Central memory CD8-positive, alpha-beta T cell (primary cell): ENCODE results near the gene LRRFIP1.

Source experiments
- ATAC-seq: fragments of 150-1000 bp; cut with Tn5 transposase; replicated peaks from 2 replicates; pipeline ENCODE4 v1.10.0; 2022; ENCODE audit warnings: mild to moderate bottlenecking, moderate FRiP score, moderate number of reproducible peaks; ENCODE audit not compliant: poor library complexity, severe bottlenecking; ENCODE audit errors: extremely low read depth
- DNase-seq, 2 donors: peaks; one replicate each; pipeline ENCODE4 v3.0.0; 2021; ENCODE audit warnings: low spot score in 2 of 2
- H3K27ac Mint-ChIP-seq: one replicate; pipeline ENCODE4 v1.8.0; 2022; ENCODE audit warnings: low read depth, mild to moderate bottlenecking, moderate library complexity, mixed read lengths
- H3K27me3 Mint-ChIP-seq: one replicate; pipeline ENCODE4 v1.8.0; 2022; ENCODE audit warnings: mixed read lengths
- H3K36me3 Mint-ChIP-seq: one replicate; pipeline ENCODE4 v1.8.0; 2022; ENCODE audit warnings: mild to moderate bottlenecking, moderate library complexity, mixed read lengths; ENCODE audit not compliant: insufficient read depth
- H3K4me1 Mint-ChIP-seq: one replicate; pipeline ENCODE4 v1.8.0; 2022; ENCODE audit warnings: mixed read lengths
- H3K4me3 Mint-ChIP-seq: one replicate; pipeline ENCODE4 v1.8.0; 2022; ENCODE audit warnings: mild to moderate bottlenecking, moderate library complexity, mixed read lengths
- H3K9me3 Mint-ChIP-seq: one replicate; pipeline ENCODE4 v1.8.0; 2022; ENCODE audit warnings: mixed read lengths

Gene LRRFIP1

GRCh38 chr2:237627441-237628246, at the start of gene LRRFIP1:
Gene LRRFIP1 (plus strand): TSS chr2:237627587. CDS start chr2:237627645, 58 bp downstream.
- peak within 1 kb of the TSS; percentile 70 for H3K4me3 Mint-ChIP-seq
- no peak for ATAC-seq
- H3K27me3 Mint-ChIP-seq = peaks cover 85% of the 10 kb centered on the region
- H3K9me3 Mint-ChIP-seq = no peaks in the 10 kb centered on the region
- no peak for DNase-seq
- no peak within 1 kb of the TSS for H3K27ac Mint-ChIP-seq
- no peaks in the 10 kb centered on the region for H3K36me3 Mint-ChIP-seq
- H3K4me1 Mint-ChIP-seq = no peaks in the 10 kb centered on the region

GRCh38 chr2:237577956-237578870, 49.2 kb upstream of the LRRFIP1 start:
- Mint-ChIP-seq H3K4me1 (no peaks in the 10 kb centered on the region), H3K9me3 (no peaks in the 10 kb centered on the region), H3K4me3 (no peak overlapping the region), H3K27me3 (peaks cover 23% of the 10 kb centered on the region), H3K27ac (no peak overlapping the region), H3K36me3 (no peaks in the 10 kb centered on the region)
- DNase-seq (no peak), ATAC-seq (no peak)

- ATAC-seq (no peak), DNase-seq (no peak)
- Mint-ChIP-seq H3K4me3 (no peak overlapping the region), H3K9me3 (no peaks in the 10 kb centered on the region), H3K27me3 (peaks cover 20% of the 10 kb centered on the region), H3K36me3 (no peaks in the 10 kb centered on the region), H3K27ac (no peak overlapping the region), H3K4me1 (no peaks in the 10 kb centered on the region)
Measured at GRCh38 chr2:237581326-237581725, 46.1 kb upstream of the LRRFIP1 start.

GRCh38 chr2:237581751-237582746, 45.3 kb upstream of the LRRFIP1 start:
- H3K27ac Mint-ChIP-seq = peak overlapping the region; percentile 44
- H3K27me3 Mint-ChIP-seq = peaks cover 19% of the 10 kb centered on the region
- no peak overlapping the region for H3K4me3 Mint-ChIP-seq
- no peak for ATAC-seq
- H3K4me1 Mint-ChIP-seq = no peaks in the 10 kb centered on the region
- H3K36me3 Mint-ChIP-seq = no peaks in the 10 kb centered on the region
- no peaks in the 10 kb centered on the region for H3K9me3 Mint-ChIP-seq
- DNase-seq = no peak

- Mint-ChIP-seq H3K9me3 (no peaks in the 10 kb centered on the region), H3K4me3 (no peak overlapping the region), H3K27me3 (peaks cover 21% of the 10 kb centered on the region), H3K27ac (no peak overlapping the region), H3K36me3 (no peaks in the 10 kb centered on the region), H3K4me1 (no peaks in the 10 kb centered on the region)
- DNase-seq = no peak
- no peak for ATAC-seq
Measured at GRCh38 chr2:237583385-237584295, 43.7 kb upstream of the LRRFIP1 start.

GRCh38 chr2:237585590-237586221, 41.7 kb upstream of the LRRFIP1 start:
- H3K4me1 Mint-ChIP-seq = no peaks in the 10 kb centered on the region
- no peak overlapping the region for H3K27ac Mint-ChIP-seq
- H3K9me3 Mint-ChIP-seq = no peaks in the 10 kb centered on the region
- ATAC-seq = no peak
- no peak overlapping the region for H3K4me3 Mint-ChIP-seq
- H3K27me3 Mint-ChIP-seq = peaks cover 37% of the 10 kb centered on the region
- no peak for DNase-seq
- H3K36me3 Mint-ChIP-seq = no peaks in the 10 kb centered on the region

GRCh38 chr2:237588044-237588696, 39.2 kb upstream of the LRRFIP1 start:
- H3K9me3 Mint-ChIP-seq = no peaks in the 10 kb centered on the region
- peaks cover 37% of the 10 kb centered on the region for H3K27me3 Mint-ChIP-seq
- no peak for DNase-seq
- no peak overlapping the region for H3K27ac Mint-ChIP-seq
- ATAC-seq = no peak
- H3K36me3 Mint-ChIP-seq = no peaks in the 10 kb centered on the region
- H3K4me1 Mint-ChIP-seq = peaks cover 6% of the 10 kb centered on the region
- H3K4me3 Mint-ChIP-seq = no peak overlapping the region

GRCh38 chr2:237590272-237591140, 36.9 kb upstream of the LRRFIP1 start, which contains the start of gene RAB17:
Gene RAB17 (minus strand): TSS chr2:237590734. CDS start chr2:237586154, 4,580 bp downstream.
- DNase-seq (no peak), ATAC-seq (no peak)
- H3K4me3 Mint-ChIP-seq = no peak within 1 kb of the TSS
- peaks cover 37% of the 10 kb centered on the region for H3K27me3 Mint-ChIP-seq
- H3K9me3 Mint-ChIP-seq = no peaks in the 10 kb centered on the region
- peaks cover 6% of the 10 kb centered on the region for H3K4me1 Mint-ChIP-seq
- no peaks in the 10 kb centered on the region for H3K36me3 Mint-ChIP-seq
- no peak within 1 kb of the TSS for H3K27ac Mint-ChIP-seq

- Mint-ChIP-seq H3K9me3 (no peaks in the 10 kb centered on the region), H3K27ac (no peak overlapping the region), H3K27me3 (peaks cover 30% of the 10 kb centered on the region), H3K4me3 (no peak overlapping the region), H3K4me1 (peaks cover 6% of the 10 kb centered on the region), H3K36me3 (no peaks in the 10 kb centered on the region)
- no peak for DNase-seq
- ATAC-seq = no peak
Measured at GRCh38 chr2:237591141-237591881, 36.1 kb upstream of the LRRFIP1 start.
